ENCODE measurements around the gene TRIM40. TPM values are rescaled to one million over a fixed set of nuclear protein-coding genes. Genes with fewer than 3 reads are reported as not detected.
A peak's percentile ranks its signal among the peaks of the same experiment; 100 is the strongest.

Gene TRIM40
- total and polyA plus RNA-seq, 2 of the 13 experiments (the other 11 are each of a cell fraction or from before 2014, with no cell fraction given) = 0.58 TPM; not detected in 1

GRCh38 chr6:30130887-30131862 is 4.8 kb upstream of the TRIM40 start (continued):
- TF ChIP-seq, protein P1, sequence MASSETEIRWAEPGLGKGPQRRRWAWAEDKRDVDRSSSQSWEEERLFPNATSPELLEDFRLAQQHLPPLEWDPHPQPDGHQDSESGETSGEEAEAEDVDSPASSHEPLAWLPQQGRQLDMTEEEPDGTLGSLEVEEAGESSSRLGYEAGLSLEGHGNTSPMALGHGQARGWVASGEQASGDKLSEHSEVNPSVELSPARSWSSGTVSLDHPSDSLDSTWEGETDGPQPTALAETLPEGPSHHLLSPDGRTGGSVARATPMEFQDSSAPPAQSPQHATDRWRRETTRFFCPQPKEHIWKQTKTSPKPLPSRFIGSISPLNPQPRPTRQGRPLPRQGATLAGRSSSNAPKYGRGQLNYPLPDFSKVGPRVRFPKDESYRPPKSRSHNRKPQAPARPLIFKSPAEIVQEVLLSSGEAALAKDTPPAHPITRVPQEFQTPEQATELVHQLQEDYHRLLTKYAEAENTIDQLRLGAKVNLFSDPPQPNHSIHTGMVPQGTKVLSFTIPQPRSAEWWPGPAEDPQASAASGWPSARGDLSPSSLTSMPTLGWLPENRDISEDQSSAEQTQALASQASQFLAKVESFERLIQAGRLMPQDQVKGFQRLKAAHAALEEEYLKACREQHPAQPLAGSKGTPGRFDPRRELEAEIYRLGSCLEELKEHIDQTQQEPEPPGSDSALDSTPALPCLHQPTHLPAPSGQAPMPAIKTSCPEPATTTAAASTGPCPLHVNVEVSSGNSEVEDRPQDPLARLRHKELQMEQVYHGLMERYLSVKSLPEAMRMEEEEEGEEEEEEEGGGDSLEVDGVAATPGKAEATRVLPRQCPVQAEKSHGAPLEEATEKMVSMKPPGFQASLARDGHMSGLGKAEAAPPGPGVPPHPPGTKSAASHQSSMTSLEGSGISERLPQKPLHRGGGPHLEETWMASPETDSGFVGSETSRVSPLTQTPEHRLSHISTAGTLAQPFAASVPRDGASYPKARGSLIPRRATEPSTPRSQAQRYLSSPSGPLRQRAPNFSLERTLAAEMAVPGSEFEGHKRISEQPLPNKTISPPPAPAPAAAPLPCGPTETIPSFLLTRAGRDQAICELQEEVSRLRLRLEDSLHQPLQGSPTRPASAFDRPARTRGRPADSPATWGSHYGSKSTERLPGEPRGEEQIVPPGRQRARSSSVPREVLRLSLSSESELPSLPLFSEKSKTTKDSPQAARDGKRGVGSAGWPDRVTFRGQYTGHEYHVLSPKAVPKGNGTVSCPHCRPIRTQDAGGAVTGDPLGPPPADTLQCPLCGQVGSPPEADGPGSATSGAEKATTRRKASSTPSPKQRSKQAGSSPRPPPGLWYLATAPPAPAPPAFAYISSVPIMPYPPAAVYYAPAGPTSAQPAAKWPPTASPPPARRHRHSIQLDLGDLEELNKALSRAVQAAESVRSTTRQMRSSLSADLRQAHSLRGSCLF (CRISPR knock-in tag; IDR thresholded peaks at IDR 0.05; ENCODE audit: borderline replicate concordance) = no peak
- TF ChIP-seq PITX1 (CRISPR knock-in tag; IDR thresholded peaks at IDR 0.05) = peak; percentile 32; the same call in 1 of the 2 replicates
- no peak for TF ChIP-seq NAIF1 (CRISPR knock-in tag; IDR thresholded peaks at IDR 0.05; ENCODE audit: borderline replicate concordance)
- TF ChIP-seq, protein P2, sequence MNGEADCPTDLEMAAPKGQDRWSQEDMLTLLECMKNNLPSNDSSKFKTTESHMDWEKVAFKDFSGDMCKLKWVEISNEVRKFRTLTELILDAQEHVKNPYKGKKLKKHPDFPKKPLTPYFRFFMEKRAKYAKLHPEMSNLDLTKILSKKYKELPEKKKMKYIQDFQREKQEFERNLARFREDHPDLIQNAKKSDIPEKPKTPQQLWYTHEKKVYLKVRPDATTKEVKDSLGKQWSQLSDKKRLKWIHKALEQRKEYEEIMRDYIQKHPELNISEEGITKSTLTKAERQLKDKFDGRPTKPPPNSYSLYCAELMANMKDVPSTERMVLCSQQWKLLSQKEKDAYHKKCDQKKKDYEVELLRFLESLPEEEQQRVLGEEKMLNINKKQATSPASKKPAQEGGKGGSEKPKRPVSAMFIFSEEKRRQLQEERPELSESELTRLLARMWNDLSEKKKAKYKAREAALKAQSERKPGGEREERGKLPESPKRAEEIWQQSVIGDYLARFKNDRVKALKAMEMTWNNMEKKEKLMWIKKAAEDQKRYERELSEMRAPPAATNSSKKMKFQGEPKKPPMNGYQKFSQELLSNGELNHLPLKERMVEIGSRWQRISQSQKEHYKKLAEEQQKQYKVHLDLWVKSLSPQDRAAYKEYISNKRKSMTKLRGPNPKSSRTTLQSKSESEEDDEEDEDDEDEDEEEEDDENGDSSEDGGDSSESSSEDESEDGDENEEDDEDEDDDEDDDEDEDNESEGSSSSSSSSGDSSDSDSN (CRISPR knock-in tag; IDR thresholded peaks at IDR 0.05) = no peak
- TF ChIP-seq ZNF609 (CRISPR knock-in tag; IDR thresholded peaks at IDR 0.05; ENCODE audit: borderline replicate concordance) = no peak
- no peak for TF ChIP-seq ZSCAN5A (CRISPR knock-in tag; IDR thresholded peaks at IDR 0.05; ENCODE audit: borderline replicate concordance)
- no peak for TF ChIP-seq TBX3 (IDR thresholded peaks at IDR 0.05; ENCODE audit: borderline replicate concordance)
- TF ChIP-seq ZNF24 (IDR thresholded peaks at IDR 0.05) = 0 out of 2 replicates have a peak, but pooled peaks have one; percentile 27
- no peak for TF ChIP-seq PLRG1 (conservative IDR thresholded peaks at IDR 0.05)
- TF ChIP-seq SETDB1 (CRISPR knock-in tag; IDR thresholded peaks at IDR 0.05; ENCODE audit: borderline replicate concordance) = no peak
- no peak for TF ChIP-seq THYN1 (CRISPR knock-in tag; IDR thresholded peaks at IDR 0.05; ENCODE audit: borderline replicate concordance, low read depth)
- TF ChIP-seq KLF13 (CRISPR knock-in tag; IDR thresholded peaks at IDR 0.05) = no peak
- no peak for TF ChIP-seq RBM39 (IDR thresholded peaks at IDR 0.05; ENCODE audit: low read depth, low read length, poor library complexity, severe bottlenecking)

Measured in HepG2 (cell line).